ENCODE data around the gene ABCG1.

GRCh38 chr21:42310411-42311001 lies 91.6 kb downstream of the ABCG1 start:
- no peak for TF ChIP-seq CTCF (IDR thresholded peaks at IDR 0.05)
- TF ChIP-seq EP300 (IDR thresholded peaks at IDR 0.05) = no peak

Data from suprapubic skin (tissue), 3 donors.